ENCODE measurements around the gene VEZF1. TPM values are rescaled to one million over a fixed set of nuclear protein-coding genes. Genes with fewer than 3 reads are reported as not detected.

Gene VEZF1
- total and polyA plus RNA-seq, 2 donors (not counting 1 experiment from before 2014, with no cell fraction given) = 14.7 to 75.9 TPM

GRCh38 chr17:57955183-57955931 lies 32.7 kb downstream of the VEZF1 start, which contains the start of gene CUEDC1:
TSS of gene CUEDC1 (minus strand) at chr17:57955412. CDS start at chr17:57885564, 69,848 bp downstream.
- Histone ChIP-seq H3K27ac (ENCODE audit: low read length in 2 of 2) (no peak within 1 kb of the TSS), H3K9ac (ENCODE audit: low read length) (peak within 1 kb of the TSS; percentile 56), H3K9me3 (ENCODE audit: control extremely low read depth in 1 of 3, control insufficient read depth in 2 of 3, insufficient read depth in 1 of 3, low read length in 2 of 3) (peaks cover 0 to 14% (median 0%) of the 10 kb centered on the region in 3 donors), H2AFZ (ENCODE audit: insufficient read depth, low read depth, low read length, poor library complexity, severe bottlenecking) (no peak within 1 kb of the TSS), H3K27me3 (replicated peaks in 1 of 4; ENCODE audit: control extremely low read depth in 1 of 4, control insufficient read depth in 3 of 4, insufficient read depth in 4 of 4, low read length in 3 of 4) (peaks cover 0 to 72% (median 38%) of the 10 kb centered on the region in 4 experiments), H3K4me1 (ENCODE audit: control insufficient read depth in 2 of 2, insufficient read depth in 2 of 2, low read length in 2 of 2) (peaks cover 29 to 30% of the 10 kb centered on the region in 2 donors), H3K4me3 (ENCODE audit: control extremely low read depth in 1 of 5, extremely low read depth in 1 of 5, insufficient read depth in 1 of 5, low read depth in 2 of 5, low read length in 4 of 5) (peak within 1 kb of the TSS in 3 of 5 experiments; percentile 33 to 46 (median 40)), H3K36me3 (replicated peaks in 1 of 2; ENCODE audit: control extremely low read depth in 1 of 2, control insufficient read depth in 1 of 2, extremely low read depth in 1 of 2, insufficient read depth in 2 of 2, low read length in 1 of 2) (no peaks in the 10 kb centered on the region), H4K20me1 (ENCODE audit: control insufficient read depth, insufficient read depth, low read length, poor library complexity, severe bottlenecking) (peaks cover 17% of the 10 kb centered on the region), H3K4me2 (replicated peaks; ENCODE audit: low read depth, low read length, poor library complexity, severe bottlenecking) (peak within 1 kb of the TSS; percentile 89), H3K79me2 (ENCODE audit: control insufficient read depth, insufficient read depth, low read length) (no peaks in the 10 kb centered on the region)
- 1% methylated on average over 73 of the region's 79 CpGs for WGBS (ENCODE audit: insufficient coverage)
- CTCF ChIA-PET = interaction anchor here (1.1 to 2.6 kb wide), 6 partner anchors 9 to 44 kb away, joined by 3 to 12 read pairs (median 7); no protein-coding TSS in a partner anchor
- H3K27ac Mint-ChIP-seq = peak within 1 kb of the TSS; percentile 56
- H3K9me3 Mint-ChIP-seq (ENCODE audit: insufficient read depth) = no peaks in the 10 kb centered on the region
- ATAC-seq (ENCODE audit: low read depth) (peak; percentile 79), DNase-seq (peak; percentile 71)
- peaks cover 32% of the 10 kb centered on the region for H3K4me1 Mint-ChIP-seq
- intact Hi-C loops (cut with micrococcal nuclease) = no loop called here
- H3K27me3 Mint-ChIP-seq = peaks cover 64% of the 10 kb centered on the region
- no peak for TF ChIP-seq EZH2 (IDR thresholded peaks at IDR 0.05; ENCODE audit: borderline replicate concordance, insufficient read depth, low read depth, low read length, poor library complexity, severe bottlenecking)
- TF ChIP-seq CTCF (IDR thresholded peaks at IDR 0.05) = peak; percentile 43
- POLR2A ChIA-PET = interaction anchor here (2.0 kb wide), 1 partner anchor 16 kb away, joined by 9 read pairs; no protein-coding TSS in a partner anchor
- peak within 1 kb of the TSS; percentile 79 for H3K4me3 Mint-ChIP-seq

Data from B cell (primary cell).